DMS153 treated with DMSO at 0.1 percent for 48 hours (cell line): ENCODE measurements around the gene ARID3B.

Experiments
- DNase-seq: peaks from one replicate; lab custom pipeline; 2025; ENCODE audit not compliant: unreplicated experiment; lab: John Stamatoyannopoulos, UW

ARID3B gene

DNA sequence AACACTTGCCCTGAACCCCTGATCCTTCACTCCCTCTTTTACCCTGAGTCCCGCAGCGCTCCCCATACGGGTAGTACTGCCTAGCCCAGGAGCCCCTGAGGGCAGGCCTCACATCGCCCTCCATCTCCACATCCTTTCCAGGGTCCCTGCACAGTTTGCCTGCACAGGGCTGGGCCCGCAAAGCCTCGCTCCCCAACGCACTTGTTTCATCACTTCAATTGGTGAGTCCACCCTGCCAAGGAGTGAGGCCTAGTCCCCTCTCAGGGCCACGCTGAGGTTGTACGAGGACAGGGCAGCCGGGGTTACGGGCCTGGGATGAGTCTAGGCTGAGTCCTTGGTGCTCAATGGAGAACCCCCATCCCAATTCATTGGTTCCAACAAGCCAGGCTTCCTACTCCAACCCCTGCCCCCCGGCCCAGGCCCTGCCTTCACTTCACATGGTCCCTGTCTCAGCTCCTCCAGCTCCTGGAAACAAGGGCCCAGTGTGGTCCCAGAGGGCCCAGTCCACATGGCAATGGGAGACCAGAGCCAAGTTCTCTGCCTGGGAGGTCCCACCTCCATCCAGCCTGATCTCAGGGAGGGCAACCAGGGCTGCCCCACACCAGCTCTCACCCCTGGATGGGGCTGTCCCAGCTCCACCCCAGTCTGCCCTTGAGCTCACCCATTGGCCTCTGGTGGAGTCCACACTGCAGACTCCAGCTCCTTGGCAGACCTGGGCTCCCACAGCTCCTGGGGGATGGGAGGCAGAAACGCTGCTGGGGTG, 62.2 kb downstream of the ARID3B start:
- no peak for DNase-seq

DNA sequence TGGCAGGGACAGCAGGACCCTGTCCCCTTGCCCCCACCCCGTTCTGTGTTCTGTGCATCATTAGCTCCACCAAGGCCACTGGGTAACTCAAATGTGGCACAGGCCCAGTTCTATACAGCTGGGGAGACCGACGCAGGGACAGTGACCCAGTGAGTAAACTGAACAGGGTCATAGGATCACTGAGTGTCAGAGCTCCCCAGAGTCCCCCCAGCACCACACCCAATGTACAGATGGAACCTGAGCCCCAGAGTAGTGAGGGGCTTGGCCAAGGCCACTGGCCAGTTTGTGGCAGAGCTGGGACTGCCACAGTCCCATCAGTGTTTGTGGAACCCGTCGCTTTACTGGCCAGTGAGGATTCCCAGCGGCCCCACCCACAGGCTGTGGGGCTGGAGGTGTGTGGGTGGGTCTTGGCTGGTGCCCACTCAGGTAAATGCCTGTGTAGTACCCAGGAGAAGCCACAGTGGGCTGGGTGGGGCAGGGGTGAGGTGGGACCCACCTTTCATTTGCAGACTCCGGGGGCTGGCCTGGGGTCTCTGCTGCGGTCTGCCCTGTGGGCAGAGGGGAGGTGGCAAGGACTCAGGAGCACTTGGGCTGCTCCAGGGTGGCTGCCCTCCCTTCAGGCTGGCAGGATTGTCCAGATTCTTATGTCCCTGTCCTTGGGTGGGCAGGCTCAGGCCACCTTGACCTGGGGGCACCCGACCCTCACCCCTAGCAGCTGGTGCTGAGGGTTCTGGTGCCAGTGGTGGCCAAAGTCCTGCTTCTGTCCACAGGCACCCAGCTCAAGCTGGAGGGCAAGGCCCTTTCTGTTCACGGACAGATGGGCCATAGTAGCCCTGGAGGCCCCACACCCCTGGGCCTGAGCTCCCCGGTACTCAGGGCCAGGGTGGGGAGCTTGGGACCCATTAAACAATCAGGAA, 63.0 kb downstream of the ARID3B start:
- no peak for DNase-seq

DNA sequence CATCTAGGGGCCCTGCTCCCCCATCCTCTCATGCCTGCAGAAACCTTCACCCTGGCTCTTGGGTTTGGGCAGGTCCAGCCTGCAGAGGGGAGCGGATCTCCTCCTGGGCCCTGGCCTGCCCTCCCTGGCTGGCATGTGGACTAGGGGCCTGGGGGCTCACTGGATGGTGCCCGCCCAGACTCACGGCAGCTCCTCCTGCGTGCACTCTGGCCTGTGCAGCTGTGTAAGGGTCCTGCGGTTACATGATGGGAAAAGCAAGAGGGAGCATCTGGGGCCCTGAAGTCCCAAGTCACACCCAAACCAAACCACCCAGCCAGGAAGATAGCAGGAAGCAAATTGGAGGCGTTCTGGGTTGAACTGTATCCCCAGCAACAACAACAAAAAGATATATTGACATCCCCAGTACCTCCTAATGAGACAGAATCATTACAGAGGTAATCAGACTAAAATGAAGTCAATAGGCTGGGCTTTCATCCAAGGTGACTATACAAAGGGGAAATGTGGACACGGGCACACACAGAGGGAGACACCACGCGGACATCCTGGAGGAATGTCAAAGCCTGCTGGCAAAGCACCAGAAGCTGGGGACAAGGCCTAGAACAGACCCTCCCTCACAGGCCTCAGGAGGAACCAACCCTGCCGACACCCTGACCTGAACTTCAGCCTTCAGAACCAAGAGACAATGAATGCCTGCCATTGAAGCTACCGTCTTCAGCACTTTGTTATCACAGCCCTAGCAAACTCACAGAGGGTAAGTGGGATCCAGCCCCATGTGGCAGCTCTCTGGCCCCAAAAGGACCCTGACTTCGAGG, 64.2 kb downstream of the ARID3B start:
- DNase-seq, result peak; percentile 3

DNA sequence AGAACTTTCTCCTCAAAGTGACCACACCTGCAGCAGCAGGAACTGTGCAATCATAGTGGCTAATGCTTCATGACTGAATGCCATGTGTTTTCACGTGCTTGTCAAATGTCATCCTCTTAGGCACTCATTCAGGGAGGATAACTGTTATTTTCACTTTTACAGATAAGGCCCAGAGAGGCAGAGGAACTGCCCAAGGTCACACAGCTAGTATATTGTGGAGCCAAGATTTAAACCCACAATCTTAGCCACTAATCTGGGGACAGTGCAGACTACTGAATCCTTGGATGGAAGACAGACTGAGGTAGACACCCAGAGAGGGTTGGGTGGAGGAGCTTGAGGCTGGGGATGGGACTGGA, 64.8 kb downstream of the ARID3B start:
- DNase-seq, result no peak

DNA sequence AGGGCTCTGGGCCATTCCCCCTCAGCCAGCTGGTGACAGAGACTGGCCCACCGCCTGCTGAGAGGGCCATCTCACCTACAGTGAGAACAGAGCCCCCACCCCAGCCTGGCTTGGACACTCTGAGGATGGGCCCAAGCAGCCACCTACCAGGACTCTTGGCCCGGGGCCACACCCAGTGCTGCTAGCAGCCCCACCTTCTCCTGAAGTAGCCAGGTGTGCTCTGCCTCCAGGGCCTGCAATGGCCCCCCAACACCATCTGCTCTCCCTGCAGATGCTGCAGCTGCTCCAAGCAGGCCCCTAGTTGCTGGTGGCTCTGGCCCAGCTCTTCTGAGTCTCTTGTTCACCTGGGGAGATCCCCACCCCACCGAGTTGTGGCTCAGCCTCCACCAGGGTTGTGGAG, 67.8 kb downstream of the ARID3B start:
- DNase-seq, result no peak

DNA sequence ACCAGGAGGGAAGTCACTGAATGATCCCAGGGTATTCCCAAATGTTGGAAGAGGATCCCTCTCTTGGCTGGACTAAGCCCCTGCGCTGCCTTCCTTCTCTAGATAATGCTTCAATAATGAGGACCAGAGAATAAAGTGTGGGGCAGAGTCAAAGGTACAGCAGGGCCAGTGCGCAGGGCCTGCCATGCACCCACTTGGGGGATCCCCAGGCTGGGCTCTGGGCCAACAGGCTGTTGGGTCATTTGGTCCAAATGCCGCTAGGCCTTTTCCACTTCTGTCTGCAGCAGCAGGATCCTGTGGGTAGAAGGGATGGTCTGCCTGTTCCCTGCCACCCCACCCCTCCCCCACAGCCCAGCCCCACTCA, 68.9 kb downstream of the ARID3B start:
- no peak for DNase-seq

DNA sequence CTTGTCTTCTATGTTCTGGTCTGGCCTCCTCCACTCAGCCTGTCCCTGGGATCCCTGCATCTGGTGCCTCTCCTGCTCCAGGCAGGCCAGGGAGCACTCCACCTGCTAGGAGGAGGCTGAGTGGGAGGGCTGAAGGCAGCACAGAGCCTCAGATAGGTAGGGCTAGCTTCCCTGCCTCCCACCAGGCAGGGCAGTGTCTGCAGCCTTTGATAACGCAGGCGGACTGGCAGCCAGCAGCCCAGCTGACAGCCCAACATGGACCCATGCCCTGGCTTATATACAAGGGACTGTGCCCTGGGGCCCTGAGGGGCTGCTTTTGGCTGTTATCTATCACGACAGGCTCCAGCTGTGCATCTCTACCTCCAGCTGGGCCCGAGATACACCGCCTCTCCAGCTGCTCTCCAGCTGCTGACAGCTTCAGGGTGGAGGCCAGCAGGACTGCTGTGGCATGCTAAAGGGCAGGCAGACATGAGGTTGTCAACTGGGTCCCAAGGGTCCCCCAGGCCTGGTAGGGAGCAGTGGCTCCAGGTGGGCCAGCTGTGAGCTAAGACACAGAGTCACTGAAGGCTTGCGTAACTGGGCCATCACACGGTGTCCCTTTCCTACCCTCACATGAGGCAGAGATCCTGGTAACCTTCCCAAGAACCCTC, 69.4 kb downstream of the ARID3B start:
- no peak for DNase-seq

DNA sequence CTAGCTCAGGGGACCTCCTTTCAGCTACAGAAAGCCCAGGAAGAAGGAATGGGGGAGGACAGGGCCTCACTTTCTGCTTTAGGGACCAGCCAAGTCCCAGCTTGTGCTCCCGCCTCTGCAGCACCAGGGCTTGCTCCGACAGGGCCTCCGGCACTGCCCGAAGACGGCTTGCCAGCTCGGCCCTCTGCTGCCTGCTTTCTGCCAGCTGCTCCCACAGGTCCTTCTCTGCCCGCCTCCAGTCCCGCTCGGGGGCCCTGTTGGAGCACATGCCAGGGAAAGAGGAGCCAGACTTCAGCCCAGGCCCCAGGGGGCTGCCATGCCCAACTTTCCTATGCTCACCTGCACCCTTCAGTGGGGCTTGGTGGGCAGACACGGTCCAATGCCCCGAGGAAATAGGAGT, 70.3 kb downstream of the ARID3B start:
- no peak for DNase-seq

DNA sequence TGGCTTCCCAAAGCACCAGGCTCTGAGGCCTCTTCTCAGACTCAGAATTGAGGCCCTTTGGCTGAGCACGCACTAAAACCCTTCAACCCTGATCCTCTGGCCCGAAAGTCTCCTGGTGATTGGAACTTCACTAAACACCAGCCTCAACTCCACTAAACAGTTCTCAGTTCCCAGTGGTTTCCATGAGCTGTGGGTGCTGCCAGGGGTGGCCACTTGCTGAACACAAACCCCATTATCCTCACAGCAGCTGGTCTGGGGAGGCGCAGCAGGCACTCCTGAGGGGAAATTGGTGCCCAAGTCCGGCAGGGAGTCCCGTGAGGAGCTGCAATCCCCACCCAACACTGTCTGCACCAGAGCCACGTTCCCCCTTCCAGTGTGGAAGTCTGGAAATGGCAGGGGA, 70.8 kb downstream of the ARID3B start:
- DNase-seq, result no peak

DNA sequence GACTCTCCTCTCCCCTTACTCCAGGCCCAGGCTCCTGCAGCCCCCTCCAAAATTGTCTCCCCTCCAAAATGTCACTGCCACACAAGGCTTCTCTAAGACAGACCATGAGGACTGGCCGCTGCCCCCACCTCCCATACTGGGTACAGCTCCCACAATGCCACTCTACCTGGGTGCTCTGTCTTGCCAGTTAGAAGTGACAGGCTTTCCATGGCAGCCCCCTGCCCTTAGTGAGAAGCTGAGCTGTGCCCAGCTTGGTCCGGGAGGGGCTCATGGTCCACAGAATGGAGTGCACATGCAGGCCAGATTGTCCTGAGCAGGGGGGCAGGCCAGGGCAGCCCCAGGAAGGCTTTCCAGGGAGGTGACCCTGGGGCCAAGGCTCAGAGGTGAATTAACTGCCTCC, 71.7 kb downstream of the ARID3B start:
- no peak for DNase-seq

DNA sequence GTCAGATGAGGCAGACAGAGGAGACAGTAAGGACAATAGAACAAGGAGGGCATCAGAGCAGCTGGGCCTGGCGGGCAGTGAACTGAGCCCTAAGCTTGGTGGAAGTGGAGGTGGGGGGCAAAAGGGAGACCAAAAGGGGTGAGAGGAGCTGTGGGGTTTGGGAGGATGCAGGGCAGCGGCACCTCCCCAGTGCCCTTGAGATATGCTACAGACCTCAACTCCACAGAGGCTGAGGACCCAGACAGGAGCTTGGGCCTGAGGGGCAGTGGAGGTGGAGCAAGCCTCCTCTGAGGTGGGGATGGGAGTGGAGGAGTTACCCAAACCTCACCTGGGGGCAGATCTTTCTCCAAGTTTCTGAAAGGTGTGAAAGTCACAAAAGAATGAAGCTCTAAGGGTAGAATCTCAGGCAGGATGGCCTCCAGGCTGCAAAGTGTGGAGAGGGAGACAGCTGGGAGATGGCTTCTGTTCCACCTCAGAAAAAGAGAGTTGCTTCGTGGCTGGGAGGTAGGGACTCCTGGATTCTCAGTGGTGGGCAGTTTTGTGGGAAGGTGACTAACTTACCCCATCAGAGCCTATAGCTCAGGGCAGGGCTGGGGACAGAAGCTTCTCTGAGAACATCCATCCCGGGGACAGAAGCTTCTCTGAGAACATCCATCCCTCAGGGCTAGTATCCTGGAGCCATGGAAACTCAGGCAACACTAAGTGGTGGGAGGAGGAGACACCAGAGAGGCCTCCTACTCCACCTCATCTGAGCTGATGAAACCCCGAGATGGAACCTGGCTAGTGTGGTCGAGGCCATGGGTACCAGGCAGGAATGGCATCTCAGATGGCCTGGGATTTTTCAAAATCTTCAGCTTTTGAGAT, 72.3 kb downstream of the ARID3B start:
- DNase-seq, result no peak

DNA sequence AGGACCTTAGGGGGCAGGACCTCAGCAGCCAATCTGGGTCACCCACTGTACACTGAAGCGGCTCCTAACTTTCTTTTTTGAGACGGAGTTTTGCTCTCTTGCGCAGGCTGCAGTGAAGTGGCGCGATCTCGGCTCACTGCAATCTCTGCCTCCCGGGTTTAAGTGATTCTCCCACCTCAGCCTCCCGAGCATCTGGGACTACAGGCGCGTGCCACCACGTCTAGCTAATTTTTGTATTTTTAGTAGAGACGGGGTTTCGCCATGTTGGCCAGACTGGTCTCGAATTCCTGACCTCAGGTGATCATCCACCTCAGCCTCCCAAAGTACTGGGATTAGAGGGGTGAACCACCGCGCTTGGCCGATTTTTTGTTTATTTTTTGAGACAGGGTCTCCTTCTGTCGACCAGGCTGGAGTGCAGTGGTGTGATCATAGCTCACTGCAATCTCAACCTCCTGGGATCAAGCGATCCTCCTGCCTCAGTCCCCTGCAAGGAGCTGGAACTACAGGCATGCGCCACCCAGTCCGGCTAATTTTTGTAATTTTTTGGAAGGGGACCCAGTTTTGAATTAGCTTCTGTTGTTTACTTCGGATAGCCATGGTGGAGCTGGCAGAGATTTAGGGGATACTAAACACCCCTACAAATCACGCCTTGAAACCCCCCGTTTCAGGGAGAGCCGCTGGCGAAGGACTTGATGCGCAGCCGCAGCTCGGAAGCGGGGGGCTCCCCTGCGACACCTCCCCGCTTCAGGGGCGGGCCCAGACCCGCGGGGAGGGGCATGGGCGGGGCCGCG, 73.1 kb downstream of the ARID3B start:
- DNase-seq, result no peak

DNA sequence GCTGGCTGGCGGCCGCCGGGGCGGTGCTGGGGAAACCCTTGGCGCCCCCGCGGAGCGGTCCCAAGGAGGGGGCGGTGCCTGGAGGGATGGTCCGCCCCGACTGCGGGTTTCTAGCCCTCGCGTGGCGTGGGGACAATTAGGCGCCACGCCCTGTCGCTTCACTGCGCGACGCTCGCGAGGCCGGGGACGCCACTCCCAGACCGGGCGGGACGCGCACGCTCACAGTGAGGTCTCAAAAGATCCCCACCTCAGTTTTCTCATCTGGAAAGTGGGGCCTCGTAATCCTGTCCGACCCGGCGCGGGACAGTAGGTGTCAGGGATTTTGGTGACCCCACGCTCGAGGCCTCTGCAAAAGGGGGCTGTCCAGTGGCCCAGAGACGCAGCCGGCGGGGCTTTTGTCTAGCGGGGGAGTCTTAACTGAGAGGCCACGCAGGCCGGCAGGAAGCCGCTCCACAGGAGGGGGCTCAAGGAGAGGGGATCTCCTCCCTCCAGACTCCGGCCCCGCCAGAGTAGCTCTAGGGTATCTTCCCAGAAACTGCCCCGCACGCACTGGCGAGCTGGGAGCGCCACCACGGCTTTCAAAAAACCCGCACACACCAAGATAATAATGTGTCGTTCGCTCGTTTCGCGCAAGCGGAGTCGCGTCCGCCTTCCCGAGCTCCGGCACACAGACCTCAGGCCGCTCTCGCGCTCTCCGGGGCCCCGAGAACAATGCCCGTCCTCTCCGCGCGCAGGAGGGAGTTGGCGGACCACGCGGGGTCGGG, 73.9 kb downstream of the ARID3B start:
- DNase-seq, result no peak

DNA sequence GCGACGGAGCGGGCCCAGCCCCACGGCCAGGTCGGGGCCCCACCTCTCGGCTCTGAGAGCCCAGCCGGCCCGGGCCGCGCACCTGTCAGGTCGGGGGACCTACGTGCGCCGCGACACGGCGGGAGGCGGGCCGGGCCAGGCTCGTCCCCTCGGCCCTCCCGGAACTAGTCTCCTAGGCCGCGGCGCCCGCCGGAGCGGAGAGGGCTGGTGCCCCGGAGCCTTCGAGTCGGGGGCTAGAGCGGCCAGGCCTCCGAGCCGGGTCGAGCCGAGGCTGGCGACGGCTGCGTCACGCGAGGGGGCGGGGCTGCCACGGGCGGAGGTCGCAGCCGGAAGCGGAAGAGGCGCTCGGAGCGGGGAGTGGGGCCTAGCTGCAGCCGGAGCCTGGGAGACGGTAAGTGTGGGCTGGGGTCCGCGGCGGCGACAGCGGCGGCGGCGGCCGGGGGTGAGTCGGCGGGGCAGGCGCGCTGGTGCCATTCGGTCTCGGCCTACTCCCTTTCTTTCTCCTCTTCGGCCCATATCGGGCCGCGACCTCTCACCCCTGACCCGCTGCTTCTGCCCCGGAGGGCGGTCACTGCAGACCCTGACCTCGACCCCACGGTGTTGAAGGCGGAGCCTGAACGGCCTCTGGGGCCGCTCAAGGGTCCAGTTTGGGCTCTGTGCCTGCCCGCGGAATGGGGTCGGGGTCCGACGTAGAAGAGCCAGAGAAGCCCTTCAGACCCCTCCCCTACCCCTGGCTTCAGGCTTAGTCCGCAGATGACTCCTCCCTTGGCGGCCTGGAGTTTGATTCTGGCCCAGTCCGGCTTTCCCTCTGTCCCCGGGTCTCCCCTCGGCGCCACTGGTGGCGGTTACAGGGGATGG, 74.7 kb downstream of the ARID3B start, which contains the start of gene CLK3:
CLK3 (plus strand) TSS at position 329 of the 858 bp plus-strand sequence. CDS start 3,361 bp downstream, outside the sequence.
- DNase-seq, result peak; percentile 64

DNA sequence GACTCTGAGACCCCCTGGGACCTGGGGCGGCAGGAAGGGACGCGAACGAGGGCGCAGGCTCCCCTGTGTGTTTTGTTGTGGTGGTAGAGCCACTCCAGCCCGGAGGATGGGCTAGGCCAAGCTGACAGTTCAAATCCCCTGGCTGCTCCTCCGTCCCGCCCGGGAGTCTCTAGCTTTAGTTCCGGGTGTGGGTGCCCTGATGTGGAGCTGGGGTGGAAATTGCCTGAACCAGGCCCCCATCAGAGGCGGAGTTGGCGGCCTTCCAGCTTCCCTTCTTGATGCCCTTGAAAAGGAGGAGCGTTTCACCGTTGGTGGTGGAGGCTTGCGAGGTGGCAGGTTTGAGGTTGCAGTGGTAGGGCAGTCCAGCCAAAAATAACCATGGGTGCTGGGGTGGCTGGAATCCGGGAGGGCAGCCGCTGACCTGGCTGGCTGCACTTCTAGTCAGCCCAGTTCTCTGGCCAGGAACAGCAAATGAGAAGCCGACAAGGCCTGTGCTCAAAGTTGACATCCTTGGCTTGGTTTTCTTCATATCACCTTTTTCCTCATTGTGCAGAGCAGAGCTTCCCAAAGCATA, 75.4 kb downstream of the ARID3B start:
- no peak for DNase-seq

DNA sequence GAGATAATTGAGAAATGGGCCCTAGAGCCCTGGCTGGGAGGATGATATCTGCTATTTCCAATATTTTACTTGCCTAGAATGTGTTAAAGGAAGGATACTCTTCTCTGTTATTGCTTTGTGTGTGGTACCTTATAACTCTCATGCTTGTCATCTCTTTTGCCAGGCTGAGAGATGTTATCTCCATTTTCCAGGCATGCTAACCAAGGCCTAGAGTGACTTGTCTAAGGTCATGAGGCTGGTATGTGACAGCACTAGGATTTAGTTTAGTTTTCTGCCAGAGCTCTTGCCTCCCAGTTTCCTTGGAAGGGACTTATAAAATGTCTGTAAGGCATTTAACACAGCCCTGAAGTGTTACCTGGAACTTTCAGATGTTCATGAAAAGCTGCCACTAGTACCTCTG, 76.0 kb downstream of the ARID3B start:
- DNase-seq, result no peak
